K562 (cell line): Measurements from ENCODE around the gene SRGAP3. TPM values are rescaled to one million over a fixed set of nuclear protein-coding genes. Genes with fewer than 3 reads are reported as not detected.

ENCODE experiments used
- ATAC-seq: fragments of 200-7000 bp; cut with Tn5 transposase; 3 replicates; pipeline ENCODE4 v1.9.1; 2020; ENCODE audit warnings: moderate library complexity
- BruUV-seq: library from RNA; stranded (reverse); fragments of 400-500 nt; replicated peaks from 2 replicates; lab custom pipeline; 2021; lab: Mats Ljungman, UMichigan
- CTCF ChIA-PET: fragments of 300-600 bp; formaldehyde crosslinking; extraction: SDS; loops from one replicate; lab custom pipeline; 2021; ENCODE audit warnings: low intra/inter-chr PET ratio; lab: Yijun Ruan, JAX
- POLR2A ChIA-PET: fragments of 300-600, 350-650 bp; sonication (Branson Sonifier 250); formaldehyde crosslinking; extraction: SDS; loops from one replicate; lab custom pipeline; 2021; ENCODE audit warnings: antibody characterized with exemption, inconsistent platforms; lab: Yijun Ruan, JAX
- DNase-seq, 4 experiments: peaks; one replicate each; pipeline versions ENCODE4 v3.0.0 to v3.0.0-alpha.2; 2011 to 2018; ENCODE audit warnings: low spot score in 3 of 4, mixed read lengths in 3 of 4; ENCODE audit errors: extremely low read depth in 1 of 4
- FAIRE-seq: peaks from 2 replicates; lab custom pipeline; 2011; peaks lifted over from hg19 to GRCh38; lab: Jason Lieb, UNC
- H2AFZ ChIP-seq: 2 replicates; pipeline ENCODE4 v1.6.0; 2011; ENCODE audit warnings: low read depth, low read length, control low read depth, inconsistent platforms
- H3K27ac ChIP-seq: fragments of 200-600 bp; 3 replicates; pipeline ENCODE4 v1.8.0; 2011; ENCODE audit warnings: low read depth, mild to moderate bottlenecking, control low read depth, inconsistent platforms, low read length, moderate library complexity, mixed read lengths; ENCODE audit errors: extremely low read depth
- H3K27me3 ChIP-seq, 2 experiments: fragments of 300-600 bp in 1 of 2; 2 replicates in 1 of 2; 3 replicates in 1 of 2; pipeline versions ENCODE4 v1.6.0 to v1.8.0; 2011; ENCODE audit warnings: inconsistent platforms in 2 of 2, low read length in 2 of 2, mild to moderate bottlenecking in 1 of 2, mixed read lengths in 1 of 2, moderate library complexity in 1 of 2; ENCODE audit not compliant: control insufficient read depth in 2 of 2, insufficient read depth in 2 of 2
- H3K36me3 ChIP-seq: fragments of 300-600 bp; 3 replicates; pipeline ENCODE4 v1.8.0; 2011; ENCODE audit warnings: mild to moderate bottlenecking, low read length, inconsistent platforms; ENCODE audit not compliant: control insufficient read depth, insufficient read depth
- H3K4me1 ChIP-seq, 2 experiments: fragments of 200-600 bp in 1 of 2; replicated peaks in 1 of 2; 2 replicates in 1 of 2; 3 replicates in 1 of 2; pipeline versions ENCODE4 v1.5.1 to v1.8.0; 2011; ENCODE audit warnings: inconsistent platforms in 2 of 2, low read length in 2 of 2, mild to moderate bottlenecking in 1 of 2, mixed read lengths in 1 of 2, moderate library complexity in 1 of 2; ENCODE audit not compliant: control insufficient read depth in 2 of 2, insufficient read depth in 2 of 2
- H3K4me2 ChIP-seq: 2 replicates; pipeline ENCODE4 v1.6.1; 2011; ENCODE audit warnings: low read length, control low read depth, inconsistent platforms, mixed read lengths; ENCODE audit not compliant: insufficient read depth
- H3K4me3 ChIP-seq: fragments of 200-600 bp; sonication (generic), shearing (Covaris generic); 2 replicates; pipeline ENCODE4 v1.5.1; 2016; ENCODE audit warnings: control low read depth, inconsistent platforms
- H3K79me2 ChIP-seq: fragments of 200-600 bp; 3 replicates; pipeline ENCODE4 v1.8.0; 2011; ENCODE audit warnings: low read length, inconsistent platforms; ENCODE audit not compliant: control insufficient read depth, insufficient read depth
- H3K9ac ChIP-seq, 2 experiments: 2 replicates each; pipeline versions ENCODE4 v1.6.0 to v1.6.1; 2011; ENCODE audit warnings: low read depth in 2 of 2, low read length in 2 of 2, control low read depth in 1 of 2, inconsistent platforms in 1 of 2, mild to moderate bottlenecking in 1 of 2, mixed read lengths in 1 of 2; ENCODE audit not compliant: insufficient read depth in 1 of 2
- H3K9me1 ChIP-seq: one replicate; pipeline ENCODE4 v1.6.0; 2011; ENCODE audit warnings: inconsistent platforms, mild to moderate bottlenecking, low read length, moderate library complexity; ENCODE audit not compliant: control insufficient read depth, insufficient read depth
- H3K9me3 ChIP-seq: replicated peaks from 2 replicates; pipeline ENCODE4 v1.5.1; 2011; ENCODE audit warnings: low read depth, low read length, inconsistent platforms; ENCODE audit not compliant: control insufficient read depth, insufficient read depth
- H4K20me1 ChIP-seq: replicated peaks from 2 replicates; pipeline ENCODE4 v1.6.1; 2011; ENCODE audit warnings: low read length, inconsistent platforms, mixed read lengths; ENCODE audit not compliant: control insufficient read depth, insufficient read depth
- HMG20B ChIP-seq: fragments of 250-450 bp; sonication (Bioruptor Pico); IDR thresholded peaks from 2 replicates; pipeline ENCODE4 v1.5.0; 2021; ENCODE audit warnings: mild to moderate bottlenecking
- MYBL2 ChIP-seq, 2 experiments: fragments of 450-650 bp in 1 of 2; sonication (generic) in 1 of 2; formaldehyde crosslinking in 1 of 2; IDR thresholded peaks; 2 replicates each; pipeline versions ENCODE4 v1.6.1 to v1.8.1; 2017 to 2022; ENCODE audit warnings: borderline replicate concordance in 1 of 2, inconsistent platforms in 1 of 2, low read depth in 1 of 2, mild to moderate bottlenecking in 1 of 2, missing genetic modification reagents in 1 of 2, moderate library complexity in 1 of 2
- NFIC ChIP-seq: fragments of 450-650 bp; IDR thresholded peaks from 2 replicates; pipeline ENCODE4 v1.6.1; 2017; ENCODE audit warnings: mild to moderate bottlenecking, inconsistent platforms
- POLR2AphosphoS2 ChIP-seq: IDR thresholded peaks from 2 replicates; pipeline ENCODE4 v1.6.1; 2012; ENCODE audit warnings: low read length, improper control_type of control experiment
- POLR2B ChIP-seq: fragments of 450-650 bp; IDR thresholded peaks from 2 replicates; pipeline ENCODE4 v1.6.1; 2018; ENCODE audit warnings: low read depth; ENCODE audit not compliant: partially characterized antibody
- STAT5B ChIP-seq: fragments of 250-450 bp; sonication (Bioruptor Pico); IDR thresholded peaks from 2 replicates; pipeline ENCODE4 v1.8.0; 2021; ENCODE audit warnings: mild to moderate bottlenecking, inconsistent platforms
- WGBS: fragments of 100-300 bp; shearing (Covaris generic); methylation state at CpG from one replicate; pipeline ENCODE4 v1.1.6; 2016; ENCODE audit warnings: low coverage, mixed read lengths; ENCODE audit not compliant: insufficient coverage; ENCODE audit errors: missing lambda C conversion rate; 5-methylcytosine and 5-hydroxymethylcytosine counted together
- in situ Hi-C: fragments of 300-500 bp; cut with MboI; formaldehyde crosslinking; loops from 4 replicates; pipeline ENCODE4 v1.15.0; 2018; ENCODE audit warnings: inconsistent platforms, mixed read lengths
- intact Hi-C: fragments of 100-400 bp; cut with micrococcal nuclease; formaldehyde crosslinking; loops from 2 replicates; pipeline ENCODE4 v1.14.2; 2022
- polyA plus RNA-seq, 8 experiments: library from polyadenylated mRNA; depleted of rRNA in 4 of 8; stranded (reverse) in 5 of 8; unstranded in 3 of 8; fragments of >200 nt; fragmentation: Nextera tagmentation in 2 of 8; fragmentation: Illumina TruSeq in 1 of 8; extraction: Ambion mirVana in 2 of 8; extraction: Trizol in 1 of 8; gene quantifications; 2 replicates each; pipeline versions ENCODE4 v1.2.1 to v1.2.3, GENCODE V29; 2011 to 2014; ENCODE audit warnings: inconsistent platforms in 1 of 8, missing spikeins in 1 of 8
- total RNA-seq, 7 experiments: library from RNA; depleted of rRNA in 6 of 7; stranded (reverse); fragments of >200 nt in 6 of 7; fragmentation: Illumina TruSeq in 2 of 7; extraction: Trizol in 2 of 7; gene quantifications; 2 replicates each; pipeline versions ENCODE4 v1.2.1 to v1.2.3, GENCODE V29; 2011 to 2021; ENCODE audit warnings: low replicate concordance in 1 of 7
- TF ChIP-seq, protein P1 (sequence below): fragments of 250-450 bp; sonication (Bioruptor Pico); IDR thresholded peaks from 2 replicates; pipeline ENCODE4 v1.9.0; 2021; ENCODE audit warnings: mild to moderate bottlenecking, inconsistent platforms

The SRGAP3 gene
- total and polyA plus RNA-seq, 9 of the 15 experiments (the other 6 are each of a cell fraction or from before 2014, with no cell fraction given) = 0.11 to 0.85 (median 0.35) TPM; not detected in 2

DNA sequence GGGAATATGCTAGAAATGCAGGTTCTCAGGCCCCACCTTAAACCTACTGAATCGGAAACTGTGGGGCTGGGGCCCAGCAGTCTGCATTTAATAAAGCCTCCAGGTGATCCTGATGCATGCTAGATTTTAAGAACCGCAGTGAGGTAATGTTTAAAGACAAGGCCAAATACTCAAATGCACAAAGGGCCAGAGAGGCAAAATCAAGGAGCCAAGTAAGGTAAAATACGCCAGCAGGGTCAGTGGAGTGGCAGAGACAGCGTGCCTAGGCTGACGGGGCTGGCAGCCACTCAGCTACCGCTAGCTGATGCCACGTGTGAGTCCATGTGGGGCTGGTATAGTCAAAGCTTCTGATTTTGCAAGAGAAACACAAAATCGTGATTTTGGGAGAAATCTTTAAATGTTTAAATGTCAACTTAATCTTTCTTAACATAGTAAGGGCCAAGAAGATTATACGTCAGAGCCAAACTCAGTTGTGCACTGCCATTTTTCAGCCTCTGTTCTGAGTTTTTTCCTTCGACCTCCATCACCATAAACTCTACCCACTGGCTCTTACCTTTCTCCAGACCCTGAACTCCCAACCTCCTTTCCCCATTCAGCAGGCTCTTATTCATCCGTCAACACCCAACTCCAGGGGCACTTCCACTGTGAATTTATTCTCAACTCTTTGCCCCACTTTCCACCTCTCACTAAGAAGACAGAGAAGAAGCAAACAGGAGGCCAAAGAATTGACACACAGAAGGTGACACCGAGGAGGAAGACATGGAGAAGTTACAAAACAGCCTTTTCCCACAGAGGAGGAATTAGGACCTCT, 149.5 kb downstream of the SRGAP3 start (continued):
- TF ChIP-seq, protein P1, sequence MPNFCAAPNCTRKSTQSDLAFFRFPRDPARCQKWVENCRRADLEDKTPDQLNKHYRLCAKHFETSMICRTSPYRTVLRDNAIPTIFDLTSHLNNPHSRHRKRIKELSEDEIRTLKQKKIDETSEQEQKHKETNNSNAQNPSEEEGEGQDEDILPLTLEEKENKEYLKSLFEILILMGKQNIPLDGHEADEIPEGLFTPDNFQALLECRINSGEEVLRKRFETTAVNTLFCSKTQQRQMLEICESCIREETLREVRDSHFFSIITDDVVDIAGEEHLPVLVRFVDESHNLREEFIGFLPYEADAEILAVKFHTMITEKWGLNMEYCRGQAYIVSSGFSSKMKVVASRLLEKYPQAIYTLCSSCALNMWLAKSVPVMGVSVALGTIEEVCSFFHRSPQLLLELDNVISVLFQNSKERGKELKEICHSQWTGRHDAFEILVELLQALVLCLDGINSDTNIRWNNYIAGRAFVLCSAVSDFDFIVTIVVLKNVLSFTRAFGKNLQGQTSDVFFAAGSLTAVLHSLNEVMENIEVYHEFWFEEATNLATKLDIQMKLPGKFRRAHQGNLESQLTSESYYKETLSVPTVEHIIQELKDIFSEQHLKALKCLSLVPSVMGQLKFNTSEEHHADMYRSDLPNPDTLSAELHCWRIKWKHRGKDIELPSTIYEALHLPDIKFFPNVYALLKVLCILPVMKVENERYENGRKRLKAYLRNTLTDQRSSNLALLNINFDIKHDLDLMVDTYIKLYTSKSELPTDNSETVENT (CRISPR knock-in tag) = no peak

- no peaks in the 10 kb centered on the region for H4K20me1 ChIP-seq
- ChIA-PET CTCF (no interaction called here), POLR2A (interaction anchor here (0.7 to 1.4 kb wide), 4 partner anchors 10 to 35 kb away, joined by 3 read pairs; no protein-coding TSS in a partner anchor)
- no peaks in the 10 kb centered on the region for H3K4me1 ChIP-seq
- ATAC-seq = no peak
- H3K27ac ChIP-seq = no peak overlapping the region
- WGBS = 4% methylated on average over 17 of the region's 17 CpGs
- no peaks in the 10 kb centered on the region for H3K9me1 ChIP-seq
- H3K4me3 ChIP-seq = no peak overlapping the region
- no peaks in the 10 kb centered on the region for H3K36me3 ChIP-seq
- peaks cover 18 to 63% of the 10 kb centered on the region in 2 experiments; a peak in 4 of 5 replicates for H3K27me3 ChIP-seq
- no peak overlapping the region for H3K9ac ChIP-seq
- no peak for DNase-seq
- in situ Hi-C loops (no loop called here), intact Hi-C loops (no loop called here)
- no peak for TF ChIP-seq MYBL2 (IDR thresholded peaks at IDR 0.05; ENCODE audit: low read depth)
- no peak for TF ChIP-seq MYBL2 (CRISPR knock-in tag; IDR thresholded peaks at IDR 0.05; ENCODE audit: borderline replicate concordance)
- no peak for TF ChIP-seq POLR2AphosphoS2
- peak; percentile 52 for TF ChIP-seq NFIC
- TF ChIP-seq STAT5B = no peak
- no peak for TF ChIP-seq HMG20B
- TF ChIP-seq POLR2B = no peak
- H2AFZ ChIP-seq = no peak overlapping the region
- no peaks in the 10 kb centered on the region for H3K79me2 ChIP-seq
- no peaks in the 10 kb centered on the region for H3K9me3 ChIP-seq
- H3K4me2 ChIP-seq = no peak overlapping the region
- FAIRE-seq = no peak
- no TSS peak for BruUV-seq
Measured at GRCh38 chr3:9098716-9099675, 150.4 kb downstream of the SRGAP3 start.
